Suprapubic skin (tissue), 3 donors: ENCODE measurements around the gene SEMA6A.

Source experiments
- POLR2A ChIP-seq, 2 donors: fragments of 450-650 bp; IDR thresholded peaks; one replicate each; pipeline ENCODE4 v1.6.1; 2017; ENCODE audit warnings: antibody characterized with exemption in 2 of 2, mild to moderate bottlenecking in 2 of 2, moderate library complexity in 2 of 2
- TF ChIP-seq, protein P1 (sequence below), 2 donors: fragments of 200-600 bp in 1 of 2; fragments of 450-650 bp in 1 of 2; sonication (generic) in 1 of 2; IDR thresholded peaks; one replicate each; pipeline ENCODE4 v1.5.1; 2016 to 2019; ENCODE audit warnings: antibody characterized with exemption in 2 of 2, mild to moderate bottlenecking in 1 of 2, moderate library complexity in 1 of 2

DNA sequence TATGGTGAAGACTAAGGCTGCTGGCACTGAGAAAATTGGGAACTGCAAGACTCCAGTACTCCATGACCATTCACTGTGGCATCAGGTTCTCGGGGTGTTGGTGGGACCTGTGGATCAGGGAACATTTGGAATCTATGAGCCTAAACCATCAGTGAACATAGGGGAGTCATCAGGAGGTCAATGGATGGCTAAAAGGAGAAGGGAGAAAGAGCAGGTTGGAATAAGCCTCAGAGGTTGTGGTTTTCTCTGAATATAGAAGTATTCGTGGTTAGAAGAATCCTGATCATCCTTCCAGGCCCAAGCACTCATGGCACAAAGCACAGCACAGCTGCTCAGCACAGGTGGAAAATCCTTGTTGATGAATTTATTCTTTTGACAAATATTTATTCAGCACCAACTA is 156.6 kb downstream of the SEMA6A start:
- TF ChIP-seq, protein P1, sequence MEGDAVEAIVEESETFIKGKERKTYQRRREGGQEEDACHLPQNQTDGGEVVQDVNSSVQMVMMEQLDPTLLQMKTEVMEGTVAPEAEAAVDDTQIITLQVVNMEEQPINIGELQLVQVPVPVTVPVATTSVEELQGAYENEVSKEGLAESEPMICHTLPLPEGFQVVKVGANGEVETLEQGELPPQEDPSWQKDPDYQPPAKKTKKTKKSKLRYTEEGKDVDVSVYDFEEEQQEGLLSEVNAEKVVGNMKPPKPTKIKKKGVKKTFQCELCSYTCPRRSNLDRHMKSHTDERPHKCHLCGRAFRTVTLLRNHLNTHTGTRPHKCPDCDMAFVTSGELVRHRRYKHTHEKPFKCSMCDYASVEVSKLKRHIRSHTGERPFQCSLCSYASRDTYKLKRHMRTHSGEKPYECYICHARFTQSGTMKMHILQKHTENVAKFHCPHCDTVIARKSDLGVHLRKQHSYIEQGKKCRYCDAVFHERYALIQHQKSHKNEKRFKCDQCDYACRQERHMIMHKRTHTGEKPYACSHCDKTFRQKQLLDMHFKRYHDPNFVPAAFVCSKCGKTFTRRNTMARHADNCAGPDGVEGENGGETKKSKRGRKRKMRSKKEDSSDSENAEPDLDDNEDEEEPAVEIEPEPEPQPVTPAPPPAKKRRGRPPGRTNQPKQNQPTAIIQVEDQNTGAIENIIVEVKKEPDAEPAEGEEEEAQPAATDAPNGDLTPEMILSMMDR (IDR thresholded peaks at IDR 0.05), result no peak
- no peak for TF ChIP-seq POLR2A (IDR thresholded peaks at IDR 0.05)
